ENCODE measurements around the gene NRP1.

The NRP1 gene

DNA sequence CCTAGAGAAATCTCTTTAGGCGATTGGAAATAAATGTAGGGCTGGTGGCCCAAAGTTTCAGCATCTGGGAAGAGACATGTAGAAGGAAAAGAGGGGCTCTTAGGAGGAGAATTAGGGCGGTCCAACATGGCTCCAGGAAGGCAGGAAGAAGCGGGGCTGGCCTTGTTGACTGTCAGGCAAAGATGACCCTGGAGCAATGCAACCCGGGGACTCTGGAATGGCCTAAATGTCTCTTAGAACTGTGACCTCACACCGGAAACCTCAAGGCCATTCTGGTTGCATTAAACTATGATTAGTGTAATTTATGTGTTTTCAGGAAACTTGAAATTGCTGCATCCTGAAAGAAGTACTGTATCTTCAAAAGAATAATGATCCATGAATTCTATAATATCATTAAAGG is 66.8 kb downstream of the NRP1 start:
- DNase-seq (ENCODE audit: low read depth) = no peak
- no peak overlapping the region for H3K4me3 ChIP-seq (ENCODE audit: low read depth, low read length)
- TF ChIP-seq, protein P1, sequence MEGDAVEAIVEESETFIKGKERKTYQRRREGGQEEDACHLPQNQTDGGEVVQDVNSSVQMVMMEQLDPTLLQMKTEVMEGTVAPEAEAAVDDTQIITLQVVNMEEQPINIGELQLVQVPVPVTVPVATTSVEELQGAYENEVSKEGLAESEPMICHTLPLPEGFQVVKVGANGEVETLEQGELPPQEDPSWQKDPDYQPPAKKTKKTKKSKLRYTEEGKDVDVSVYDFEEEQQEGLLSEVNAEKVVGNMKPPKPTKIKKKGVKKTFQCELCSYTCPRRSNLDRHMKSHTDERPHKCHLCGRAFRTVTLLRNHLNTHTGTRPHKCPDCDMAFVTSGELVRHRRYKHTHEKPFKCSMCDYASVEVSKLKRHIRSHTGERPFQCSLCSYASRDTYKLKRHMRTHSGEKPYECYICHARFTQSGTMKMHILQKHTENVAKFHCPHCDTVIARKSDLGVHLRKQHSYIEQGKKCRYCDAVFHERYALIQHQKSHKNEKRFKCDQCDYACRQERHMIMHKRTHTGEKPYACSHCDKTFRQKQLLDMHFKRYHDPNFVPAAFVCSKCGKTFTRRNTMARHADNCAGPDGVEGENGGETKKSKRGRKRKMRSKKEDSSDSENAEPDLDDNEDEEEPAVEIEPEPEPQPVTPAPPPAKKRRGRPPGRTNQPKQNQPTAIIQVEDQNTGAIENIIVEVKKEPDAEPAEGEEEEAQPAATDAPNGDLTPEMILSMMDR (conservative IDR thresholded peaks at IDR 0.05; ENCODE audit: low read depth, low read length) = no peak

DNA sequence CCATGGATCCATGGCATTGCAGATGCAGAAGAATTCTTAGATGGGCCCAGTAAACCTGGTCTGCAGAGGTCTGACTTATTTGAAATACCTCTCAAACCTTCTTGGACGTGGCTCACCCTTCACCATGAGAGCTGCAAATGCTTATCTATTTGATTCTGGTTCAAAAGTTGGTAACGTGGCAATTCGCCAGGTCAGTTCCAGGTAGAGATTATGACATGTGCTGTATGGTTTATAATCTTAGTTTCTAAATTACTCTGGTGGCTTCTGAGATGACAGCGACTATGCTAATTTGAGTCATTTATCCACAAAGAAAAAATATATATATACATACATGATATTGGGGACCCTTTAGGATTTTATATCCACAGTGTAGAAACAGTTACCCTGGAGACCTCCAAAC is 68.8 kb downstream of the NRP1 start:
- no peak overlapping the region for H3K4me3 ChIP-seq (ENCODE audit: low read depth, low read length)
- DNase-seq (ENCODE audit: low read depth) = no peak
- TF ChIP-seq, protein P1 (conservative IDR thresholded peaks at IDR 0.05; ENCODE audit: low read depth, low read length) = no peak

DNA sequence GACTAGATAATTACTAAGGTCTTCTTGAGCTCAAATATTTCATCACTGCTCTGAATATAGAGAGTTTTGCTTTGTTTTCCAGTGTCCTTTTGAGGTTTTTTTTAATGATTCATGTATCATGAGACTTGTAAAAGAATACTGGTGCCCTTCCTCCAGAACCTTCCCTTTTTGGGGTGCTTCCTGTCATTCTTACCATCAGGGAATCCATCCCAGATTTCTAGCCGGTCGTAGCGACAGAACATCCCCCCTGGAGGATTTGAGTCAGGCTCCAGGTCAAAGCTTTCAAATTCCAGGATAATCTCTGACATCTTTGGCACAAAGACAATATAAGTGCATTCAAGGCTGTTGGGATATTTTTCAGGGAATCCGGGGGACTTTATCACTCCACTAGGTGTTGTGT is 71.0 kb downstream of the NRP1 start:
- H3K4me3 ChIP-seq (ENCODE audit: low read depth, low read length) = no peak overlapping the region
- TF ChIP-seq, protein P1 (conservative IDR thresholded peaks at IDR 0.05; ENCODE audit: low read depth, low read length) = no peak
- peak; percentile 71 for DNase-seq (ENCODE audit: low read depth)

DNA sequence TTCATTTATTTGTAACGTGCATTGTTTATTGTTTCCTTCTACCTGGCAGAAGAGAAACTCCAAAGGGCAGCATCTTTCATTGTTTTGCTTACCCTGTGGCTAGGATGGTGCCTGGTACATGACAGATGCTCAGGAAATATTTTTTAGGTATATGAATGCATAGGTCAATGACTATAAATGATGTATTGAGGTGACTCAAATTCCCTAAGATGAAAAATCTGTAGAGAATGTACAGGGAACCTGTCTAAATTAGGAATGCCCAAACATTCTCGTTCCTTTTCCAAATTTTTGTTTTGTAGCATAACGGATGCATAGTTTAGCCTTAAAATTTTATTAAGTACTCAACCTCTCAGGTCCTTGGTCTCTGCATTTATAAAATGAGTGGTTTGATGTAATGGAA is 71.6 kb downstream of the NRP1 start:
- no peak overlapping the region for H3K4me3 ChIP-seq (ENCODE audit: low read depth, low read length)
- TF ChIP-seq, protein P1 (conservative IDR thresholded peaks at IDR 0.05; ENCODE audit: low read depth, low read length) = no peak
- DNase-seq (ENCODE audit: low read depth) = no peak

DNA sequence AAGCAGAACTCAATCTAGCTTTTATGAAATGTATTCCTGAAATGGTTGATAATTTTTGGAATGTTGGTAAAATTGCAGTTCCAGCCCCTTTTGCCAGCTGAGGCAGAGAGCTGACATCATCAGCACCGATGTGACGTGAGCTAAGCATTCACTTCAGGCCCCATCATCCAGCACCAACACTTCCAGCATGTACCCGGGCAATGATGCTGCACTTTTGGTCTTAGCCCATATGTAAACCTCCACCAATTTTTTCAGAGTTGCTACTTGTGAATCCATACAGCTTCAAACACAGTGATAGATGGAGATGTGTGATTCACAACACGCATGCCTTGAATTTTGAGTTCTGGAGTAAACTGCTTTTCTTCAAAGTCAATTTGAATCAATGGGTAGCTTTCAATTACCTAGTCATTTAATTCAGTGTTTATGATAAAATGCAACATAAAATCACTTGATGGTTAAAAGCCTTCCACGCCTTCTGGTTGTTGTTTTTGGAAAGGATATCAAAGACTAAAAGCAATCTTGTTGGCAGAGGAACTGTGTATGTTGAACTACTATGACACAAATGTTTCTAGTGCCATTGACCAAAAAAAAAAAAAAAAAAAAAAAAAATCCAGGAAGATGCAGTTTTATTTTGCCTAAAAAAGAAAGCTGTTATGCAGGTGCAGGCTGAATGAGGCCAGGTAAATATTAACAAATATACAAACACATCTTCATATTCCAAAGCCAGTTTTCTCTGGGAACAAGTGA is 73.9 kb downstream of the NRP1 start:
- H3K4me3 ChIP-seq (ENCODE audit: low read depth, low read length) = no peak overlapping the region
- TF ChIP-seq, protein P1 (conservative IDR thresholded peaks at IDR 0.05; ENCODE audit: low read depth, low read length) = no peak
- no peak for DNase-seq (ENCODE audit: low read depth)

DNA sequence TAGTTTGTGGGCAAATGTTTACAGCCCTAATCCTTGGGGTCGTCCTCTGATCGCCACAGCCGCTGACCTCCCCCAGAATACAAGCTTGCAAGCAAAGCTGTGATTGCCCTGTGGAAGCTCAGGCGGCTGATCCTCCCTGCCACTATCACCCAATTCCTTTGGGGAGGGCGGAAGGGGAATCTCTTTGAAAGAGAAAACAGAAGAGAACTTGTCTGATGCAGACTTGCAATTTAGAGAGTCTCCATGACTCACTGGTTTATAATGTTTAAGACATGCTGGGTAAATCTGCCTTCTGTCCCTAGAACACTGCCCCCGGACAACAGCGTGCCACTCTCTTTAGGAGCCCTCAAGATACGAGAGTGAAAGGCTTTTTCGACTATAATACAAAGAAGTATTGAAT is 75.5 kb downstream of the NRP1 start:
- H3K4me3 ChIP-seq (ENCODE audit: low read depth, low read length) = no peak overlapping the region
- DNase-seq (ENCODE audit: low read depth) = peak; percentile 83
- TF ChIP-seq, protein P1 (conservative IDR thresholded peaks at IDR 0.05; ENCODE audit: low read depth, low read length) = no peak

DNA sequence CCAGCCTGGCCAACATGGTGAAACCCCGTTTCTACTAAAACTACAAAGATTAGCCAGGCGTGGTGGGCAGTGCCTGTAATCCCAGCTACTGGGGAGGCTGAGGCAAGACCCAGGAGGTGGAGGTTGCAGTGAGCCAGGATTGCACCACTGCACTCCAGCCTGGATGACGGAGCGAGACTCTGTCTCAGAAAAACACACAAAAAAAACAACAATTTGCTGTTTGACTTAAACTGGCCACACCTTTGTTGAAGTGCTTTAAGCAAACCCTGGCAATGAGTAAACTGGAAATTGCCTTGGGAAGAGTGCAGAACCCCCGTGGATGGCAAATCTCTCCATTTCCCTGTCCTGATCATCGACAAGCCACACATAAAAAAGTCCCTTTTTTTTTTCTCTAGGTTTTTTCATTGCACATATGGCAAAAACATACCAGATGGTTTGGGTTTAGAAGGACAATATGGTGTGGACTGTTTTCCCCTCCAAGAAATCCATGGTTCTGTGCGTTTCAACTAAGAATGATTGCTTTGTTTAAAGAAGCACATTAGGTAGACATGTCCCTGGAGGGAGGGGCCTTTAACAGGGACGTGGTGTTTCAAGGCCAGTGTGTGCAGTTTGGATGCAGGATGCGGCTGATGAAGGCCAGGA is 76.9 kb downstream of the NRP1 start:
- H3K4me3 ChIP-seq (ENCODE audit: low read depth, low read length) = no peak overlapping the region
- no peak for DNase-seq (ENCODE audit: low read depth)
- TF ChIP-seq, protein P1 (conservative IDR thresholded peaks at IDR 0.05; ENCODE audit: low read depth, low read length) = no peak
